ENCODE measurements around the gene ZSCAN1.

The ZSCAN1 gene

GRCh38 chr19:58021541-58022282 is 12.1 kb upstream of the ZSCAN1 start:
- H3K4me1 ChIP-seq: no peaks in the 10 kb centered on the region
- TF ChIP-seq, protein P1, sequence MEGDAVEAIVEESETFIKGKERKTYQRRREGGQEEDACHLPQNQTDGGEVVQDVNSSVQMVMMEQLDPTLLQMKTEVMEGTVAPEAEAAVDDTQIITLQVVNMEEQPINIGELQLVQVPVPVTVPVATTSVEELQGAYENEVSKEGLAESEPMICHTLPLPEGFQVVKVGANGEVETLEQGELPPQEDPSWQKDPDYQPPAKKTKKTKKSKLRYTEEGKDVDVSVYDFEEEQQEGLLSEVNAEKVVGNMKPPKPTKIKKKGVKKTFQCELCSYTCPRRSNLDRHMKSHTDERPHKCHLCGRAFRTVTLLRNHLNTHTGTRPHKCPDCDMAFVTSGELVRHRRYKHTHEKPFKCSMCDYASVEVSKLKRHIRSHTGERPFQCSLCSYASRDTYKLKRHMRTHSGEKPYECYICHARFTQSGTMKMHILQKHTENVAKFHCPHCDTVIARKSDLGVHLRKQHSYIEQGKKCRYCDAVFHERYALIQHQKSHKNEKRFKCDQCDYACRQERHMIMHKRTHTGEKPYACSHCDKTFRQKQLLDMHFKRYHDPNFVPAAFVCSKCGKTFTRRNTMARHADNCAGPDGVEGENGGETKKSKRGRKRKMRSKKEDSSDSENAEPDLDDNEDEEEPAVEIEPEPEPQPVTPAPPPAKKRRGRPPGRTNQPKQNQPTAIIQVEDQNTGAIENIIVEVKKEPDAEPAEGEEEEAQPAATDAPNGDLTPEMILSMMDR (IDR thresholded peaks at IDR 0.05): peak; percentile 64
- no peak overlapping the region for H3K9ac ChIP-seq
- peak overlapping the region; percentile 31 for H3K4me2 ChIP-seq (ENCODE audit: low read length)
- no peak overlapping the region for H3K4me3 ChIP-seq (ENCODE audit: low read depth, low read length)
- H3K27ac ChIP-seq: no peak overlapping the region
- H2AFZ ChIP-seq: peak overlapping the region; percentile 35
- no peaks in the 10 kb centered on the region for H3K79me2 ChIP-seq
- H3K27me3 ChIP-seq (ENCODE audit: control insufficient read depth, insufficient read depth, low read length): no peaks in the 10 kb centered on the region
- no peaks in the 10 kb centered on the region for H3K9me3 ChIP-seq (ENCODE audit: control insufficient read depth, low read length)
- H3K36me3 ChIP-seq (ENCODE audit: control insufficient read depth, insufficient read depth, low read length): no peaks in the 10 kb centered on the region

GRCh38 chr19:58022283-58022660 is 11.6 kb upstream of the ZSCAN1 start:
- Histone ChIP-seq H3K79me2 (no peaks in the 10 kb centered on the region), H3K4me1 (no peaks in the 10 kb centered on the region), H2AFZ (no peak overlapping the region), H3K27ac (no peak overlapping the region), H3K27me3 (ENCODE audit: control insufficient read depth, insufficient read depth, low read length) (no peaks in the 10 kb centered on the region), H3K4me3 (ENCODE audit: low read depth, low read length) (no peak overlapping the region), H3K36me3 (ENCODE audit: control insufficient read depth, insufficient read depth, low read length) (no peaks in the 10 kb centered on the region), H3K4me2 (ENCODE audit: low read length) (no peak overlapping the region), H3K9ac (no peak overlapping the region), H3K9me3 (ENCODE audit: control insufficient read depth, low read length) (no peaks in the 10 kb centered on the region)
- TF ChIP-seq, protein P1 (IDR thresholded peaks at IDR 0.05): no peak

DNA sequence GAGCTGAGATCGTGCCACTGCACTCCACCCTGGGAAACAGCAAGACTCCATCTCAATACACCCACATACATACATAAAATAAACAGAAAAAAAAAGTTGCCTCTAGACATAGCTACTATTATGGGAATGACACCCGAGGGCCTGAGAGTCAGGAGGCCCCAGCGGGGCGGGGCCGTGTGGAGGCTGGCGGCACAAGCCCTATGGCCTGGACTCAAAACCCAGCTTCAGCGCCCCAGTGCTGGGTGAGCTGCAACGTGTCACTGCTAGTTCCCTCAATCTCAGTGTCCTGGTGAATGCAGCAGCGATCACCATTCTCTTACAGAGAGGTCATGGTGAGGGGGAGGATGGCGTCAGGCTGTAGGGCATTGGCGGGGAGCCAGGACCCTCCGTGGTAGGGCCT is 9.2 kb upstream of the ZSCAN1 start:
- TF ChIP-seq, protein P1 (IDR thresholded peaks at IDR 0.05): no peak
- H3K9me3 ChIP-seq (ENCODE audit: control insufficient read depth, low read length): no peaks in the 10 kb centered on the region
- H3K27ac ChIP-seq: no peak overlapping the region
- H3K4me1 ChIP-seq: no peaks in the 10 kb centered on the region
- H3K4me3 ChIP-seq (ENCODE audit: low read depth, low read length): no peak overlapping the region
- H3K27me3 ChIP-seq (ENCODE audit: control insufficient read depth, insufficient read depth, low read length): no peaks in the 10 kb centered on the region
- no peak overlapping the region for H3K9ac ChIP-seq
- no peak overlapping the region for H2AFZ ChIP-seq
- H3K36me3 ChIP-seq (ENCODE audit: control insufficient read depth, insufficient read depth, low read length): no peaks in the 10 kb centered on the region
- no peak overlapping the region for H3K4me2 ChIP-seq (ENCODE audit: low read length)
- no peaks in the 10 kb centered on the region for H3K79me2 ChIP-seq

- H2AFZ ChIP-seq: no peak overlapping the region
- peak overlapping the region; percentile 62 for H3K4me2 ChIP-seq (ENCODE audit: low read length)
- TF ChIP-seq, protein P1 (IDR thresholded peaks at IDR 0.05): no peak
- H3K4me3 ChIP-seq (ENCODE audit: low read depth, low read length): peak overlapping the region; percentile 50
- no peaks in the 10 kb centered on the region for H3K36me3 ChIP-seq (ENCODE audit: control insufficient read depth, insufficient read depth, low read length)
- H3K27ac ChIP-seq: no peak overlapping the region
- no peaks in the 10 kb centered on the region for H3K79me2 ChIP-seq
- H3K27me3 ChIP-seq (ENCODE audit: control insufficient read depth, insufficient read depth, low read length): no peaks in the 10 kb centered on the region
- H3K4me1 ChIP-seq: no peaks in the 10 kb centered on the region
- no peaks in the 10 kb centered on the region for H3K9me3 ChIP-seq (ENCODE audit: control insufficient read depth, low read length)
- H3K9ac ChIP-seq: no peak overlapping the region
Measured at GRCh38 chr19:58034477-58034793, 610 bp downstream of the ZSCAN1 start.

DNA sequence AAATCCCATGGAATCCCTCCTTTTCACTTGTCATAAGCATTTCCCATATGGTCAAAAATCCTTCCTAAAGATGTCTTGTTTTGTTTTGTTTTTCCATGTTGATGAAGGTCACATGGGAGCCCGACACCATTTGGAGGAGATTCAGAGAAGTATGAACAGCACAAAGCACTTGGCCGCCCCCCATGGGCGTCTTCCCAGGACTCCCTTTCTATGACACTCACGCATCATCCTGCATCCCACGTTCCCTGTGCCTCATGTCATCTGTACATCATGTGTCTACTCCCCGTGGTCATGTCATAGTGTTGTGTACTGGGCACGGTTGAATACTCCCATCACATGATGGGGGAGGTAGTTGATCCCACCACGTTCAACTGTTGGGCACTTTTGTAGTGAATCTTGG is 2.0 kb downstream of the ZSCAN1 start:
- H3K27ac ChIP-seq: no peak overlapping the region
- H3K27me3 ChIP-seq (ENCODE audit: control insufficient read depth, insufficient read depth, low read length): no peaks in the 10 kb centered on the region
- H3K4me1 ChIP-seq: no peaks in the 10 kb centered on the region

More for the DNA sequence above, 2.0 kb downstream of the ZSCAN1 start:
- Histone ChIP-seq H3K9ac (no peak overlapping the region), H3K79me2 (no peaks in the 10 kb centered on the region), H3K4me2 (ENCODE audit: low read length) (no peak overlapping the region), H3K9me3 (ENCODE audit: control insufficient read depth, low read length) (no peaks in the 10 kb centered on the region), H2AFZ (no peak overlapping the region), H3K36me3 (ENCODE audit: control insufficient read depth, insufficient read depth, low read length) (no peaks in the 10 kb centered on the region), H3K4me3 (ENCODE audit: low read depth, low read length) (no peak overlapping the region)
- TF ChIP-seq, protein P1 (IDR thresholded peaks at IDR 0.05): no peak
